Esophagus mucosa (tissue), 1 donor: Measurements from ENCODE around the gene SMTNL1. TPM values are rescaled to one million over a fixed set of nuclear protein-coding genes. Genes with fewer than 3 reads are reported as not detected.
"Not testable (repeated sequence)": the region's sequence is repeated elsewhere in the genome, so short reads cannot be mapped to it uniquely, and the experiment has no call there.

Source experiments
- ATAC-seq: fragments of 200-7000 bp; cut with Tn5 transposase; one replicate; pipeline ENCODE4 v1.9.1; 2020
- total RNA-seq: library from RNA; stranded (reverse); gene quantifications from one replicate; pipeline ENCODE4 v1.2.4, GENCODE V29; 2023
- donor health status: DM: yes; HTN: yes; CAD: no.

The SMTNL1 gene
- total RNA-seq, 1 donor from 2014 or later, result not detected

GRCh38 chr11:57508341-57509170 lies 28.8 kb upstream of the SMTNL1 start:
- no peak for ATAC-seq

GRCh38 chr11:57511741-57512430 lies 25.5 kb upstream of the SMTNL1 start:
- ATAC-seq, result no peak

- no peak for ATAC-seq
Observed at GRCh38 chr11:57512646-57513451, 24.5 kb upstream of the SMTNL1 start.

- no peak for ATAC-seq
Observed at GRCh38 chr11:57513452-57513795, 24.0 kb upstream of the SMTNL1 start.

GRCh38 chr11:57513911-57514537 lies 23.4 kb upstream of the SMTNL1 start:
- peak; percentile 47 for ATAC-seq

GRCh38 chr11:57514538-57515331 lies 22.7 kb upstream of the SMTNL1 start:
- ATAC-seq, result peak; percentile 24

GRCh38 chr11:57515332-57516060 lies 21.9 kb upstream of the SMTNL1 start, which contains the start of gene SLC43A1:
Gene SLC43A1 (minus strand): TSS chr11:57515702. CDS start chr11:57514111, 1,591 bp downstream.
- peak; percentile 31 for ATAC-seq

GRCh38 chr11:57516061-57516443 lies 21.3 kb upstream of the SMTNL1 start:
- ATAC-seq, result no peak

GRCh38 chr11:57521116-57521515 lies 16.3 kb upstream of the SMTNL1 start:
- no peak for ATAC-seq

GRCh38 chr11:57523419-57523818 lies 14.0 kb upstream of the SMTNL1 start:
- no peak for ATAC-seq

GRCh38 chr11:57527056-57527631 lies 10.3 kb upstream of the SMTNL1 start:
- no peak for ATAC-seq

GRCh38 chr11:57529012-57529411 lies 8.4 kb upstream of the SMTNL1 start:
- ATAC-seq, result no peak

- ATAC-seq, result peak; percentile 5
Observed at GRCh38 chr11:57530215-57530595, 7.2 kb upstream of the SMTNL1 start.

GRCh38 chr11:57530596-57531507 lies 6.5 kb upstream of the SMTNL1 start, which contains the start of gene TIMM10:
Gene TIMM10 (minus strand): TSS chr11:57530754. CDS start chr11:57530189, 565 bp downstream.
- peak; percentile 99 for ATAC-seq

GRCh38 chr11:57534449-57534848 lies 2.9 kb upstream of the SMTNL1 start:
- ATAC-seq, result not testable (repeated sequence)

- no peak for ATAC-seq
Observed at GRCh38 chr11:57539342-57539741, 1.9 kb downstream of the SMTNL1 start.

GRCh38 chr11:57541169-57541568 lies 3.8 kb downstream of the SMTNL1 start:
- no peak for ATAC-seq

- ATAC-seq, result no peak
Observed at GRCh38 chr11:57542582-57542981, 5.2 kb downstream of the SMTNL1 start.

GRCh38 chr11:57543593-57543992 lies 6.2 kb downstream of the SMTNL1 start:
- no peak for ATAC-seq
